T-helper 9 cell (primary cell): Measurements from ENCODE around the gene GTSF1L.

Source experiments
- DNase-seq: peaks from one replicate; pipeline ENCODE4 v3.0.0-alpha.2; 2020

GTSF1L gene

DNA sequence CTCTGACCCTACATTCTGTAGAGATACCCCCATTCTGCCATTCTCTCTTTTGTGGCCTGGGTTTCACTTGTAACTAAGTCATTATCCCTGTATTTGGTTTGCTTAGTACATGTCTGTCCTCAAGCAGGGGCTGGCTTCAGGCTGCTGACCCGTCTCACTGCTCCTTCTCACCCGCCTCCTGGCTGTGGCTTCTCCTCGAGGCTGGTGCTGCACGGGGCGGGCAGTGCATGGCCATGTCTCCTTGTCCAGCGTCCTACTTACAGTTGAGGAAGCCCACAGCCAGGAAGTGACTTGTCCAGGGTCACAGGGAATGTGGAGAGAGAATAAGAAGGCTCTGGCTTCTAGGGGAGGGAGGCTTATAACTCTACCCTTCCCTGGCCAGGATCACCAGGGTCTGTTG lies 11.3 kb downstream of the GTSF1L start:
- DNase-seq: no peak

DNA sequence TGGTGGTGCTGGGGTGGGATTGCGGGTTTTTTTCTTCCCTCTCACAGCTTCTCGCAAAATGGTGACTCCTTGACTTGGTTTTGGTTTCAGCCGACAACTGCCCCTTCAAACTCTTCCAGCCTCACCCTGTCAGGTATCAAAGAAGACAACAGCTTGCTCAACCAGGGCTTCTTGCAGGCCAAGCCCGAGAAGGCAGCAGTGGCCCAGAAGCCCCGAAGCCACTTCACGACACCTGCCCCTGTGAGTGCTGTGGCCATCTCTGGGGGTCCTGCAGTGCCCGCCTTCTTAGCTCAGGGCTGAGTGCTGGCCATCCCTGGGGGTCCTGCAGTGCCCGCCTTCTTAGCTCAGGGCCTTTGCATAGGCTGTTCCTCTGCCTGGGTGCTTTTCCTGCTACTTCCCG lies 11.8 kb downstream of the GTSF1L start:
- DNase-seq: no peak

DNA sequence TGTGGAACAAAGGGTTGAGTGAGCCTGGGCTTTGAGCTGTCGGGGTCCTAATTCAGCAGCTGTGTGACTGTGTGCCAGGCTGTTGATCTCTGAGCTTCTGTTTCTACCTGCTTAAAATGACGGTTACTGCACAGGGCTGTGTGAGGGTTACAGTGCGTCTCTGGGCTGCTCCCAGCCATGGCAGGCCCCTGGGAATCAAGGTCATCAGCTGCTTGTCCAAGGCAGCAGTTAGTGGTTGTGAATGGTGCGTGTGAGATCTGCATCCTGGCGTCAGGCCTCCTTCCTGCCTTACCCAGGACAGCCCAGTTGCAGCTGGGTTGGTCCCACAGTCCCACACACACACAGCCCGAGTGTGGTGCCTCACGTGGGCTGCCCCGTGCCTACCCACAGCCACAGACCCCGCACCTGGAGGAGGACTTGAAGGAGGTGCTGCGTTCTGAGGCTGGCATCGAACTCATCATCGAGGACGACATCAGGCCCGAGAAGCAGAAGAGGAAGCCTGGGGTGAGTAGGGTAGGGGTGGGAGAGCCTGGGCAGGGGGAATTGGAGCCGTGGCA lies 15.6 kb downstream of the GTSF1L start:
- no peak for DNase-seq

DNA sequence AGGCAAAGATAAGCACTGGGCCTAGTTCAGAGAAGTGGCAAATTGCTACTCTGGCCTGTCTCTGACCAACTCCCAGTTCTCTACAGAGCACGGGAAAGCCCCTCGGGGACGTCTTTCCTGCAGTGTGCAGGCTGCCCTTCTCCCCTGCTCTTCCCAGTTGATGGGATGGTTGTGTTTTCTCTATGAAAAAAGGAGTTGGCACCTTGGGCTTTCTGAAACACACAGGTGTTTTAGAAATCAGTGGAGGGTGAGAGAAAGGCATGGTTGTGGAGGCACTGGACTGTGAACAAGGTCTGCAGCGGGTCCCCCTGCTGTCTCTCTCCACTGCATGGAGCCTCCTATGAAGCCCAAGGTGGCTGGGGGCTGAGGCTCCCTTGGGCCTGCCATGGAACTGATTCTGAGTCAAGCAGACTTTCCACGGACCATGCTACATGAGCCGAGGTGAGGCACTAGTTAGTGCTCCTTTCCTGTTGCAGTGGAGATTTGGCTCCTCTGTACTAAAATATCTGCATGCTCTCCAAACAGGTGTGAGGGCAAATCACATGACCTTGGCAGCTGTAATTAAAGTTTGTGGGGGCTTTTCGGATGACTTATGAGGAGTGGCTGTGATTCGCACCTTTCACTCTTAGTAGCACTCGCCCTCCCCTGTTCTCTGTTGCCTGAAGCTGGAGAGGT lies 16.3 kb downstream of the GTSF1L start:
- DNase-seq: no peak

DNA sequence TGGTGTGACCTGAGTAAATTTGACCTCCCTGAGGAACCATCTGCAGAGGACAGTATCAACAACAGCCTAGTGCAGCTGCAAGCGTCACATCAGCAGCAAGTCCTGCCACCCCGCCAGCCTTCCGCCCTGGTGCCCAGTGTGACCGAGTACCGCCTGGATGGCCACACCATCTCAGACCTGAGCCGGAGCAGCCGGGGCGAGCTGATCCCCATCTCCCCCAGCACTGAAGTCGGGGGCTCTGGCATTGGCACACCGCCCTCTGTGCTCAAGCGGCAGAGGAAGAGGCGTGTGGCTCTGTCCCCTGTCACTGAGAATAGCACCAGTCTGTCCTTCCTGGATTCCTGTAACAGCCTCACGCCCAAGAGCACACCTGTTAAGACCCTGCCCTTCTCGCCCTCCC lies 24.3 kb downstream of the GTSF1L start:
- no peak for DNase-seq

DNA sequence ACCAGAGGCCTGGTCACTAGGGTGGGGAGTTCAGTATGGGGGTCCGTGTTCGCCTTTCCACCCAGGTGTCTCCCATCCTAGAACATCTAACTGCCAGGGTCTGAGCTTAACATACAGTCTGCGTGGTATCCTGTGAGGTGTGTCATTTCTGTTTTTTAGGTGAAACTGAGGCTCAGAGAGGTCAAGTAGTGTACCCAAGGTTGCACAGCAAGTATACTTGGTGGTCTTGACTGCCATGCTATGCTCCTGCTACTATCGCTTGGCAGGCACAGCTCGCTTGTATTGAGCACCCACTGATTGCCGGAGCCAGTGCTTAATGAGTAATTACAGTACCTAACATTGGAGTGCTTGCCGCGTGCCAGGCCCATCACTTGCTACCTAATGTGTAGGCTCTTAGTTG lies 26.2 kb downstream of the GTSF1L start:
- no peak for DNase-seq

DNA sequence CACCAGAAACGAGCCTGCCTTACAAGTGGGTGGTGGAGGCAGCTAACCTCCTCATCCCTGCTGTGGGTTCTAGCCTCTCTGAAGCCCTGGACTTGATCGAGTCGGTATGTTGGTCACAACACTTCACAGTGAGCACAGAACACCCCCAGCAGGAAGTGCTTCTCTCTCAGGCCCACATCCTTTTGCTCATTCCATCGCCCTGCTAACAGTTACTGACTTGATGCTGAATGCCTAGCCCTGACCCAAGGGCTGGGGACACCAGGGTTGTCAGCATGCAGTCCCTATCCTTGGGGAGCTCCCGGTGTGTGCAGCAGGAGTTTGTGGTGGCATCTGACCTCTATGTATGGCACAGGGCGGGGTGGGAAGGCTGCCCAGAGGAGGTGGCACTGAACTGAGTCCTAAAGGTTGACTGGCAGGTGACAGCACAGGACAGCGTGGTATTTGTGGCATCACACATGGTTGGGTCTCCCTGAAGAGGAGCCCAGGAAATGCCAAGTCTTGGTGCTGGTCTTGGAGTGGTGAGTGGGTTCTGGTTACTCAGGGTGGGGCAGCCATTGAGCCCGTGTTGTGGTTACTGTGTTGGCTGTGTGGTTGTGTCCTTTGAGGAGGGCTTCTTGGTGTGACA lies 26.7 kb downstream of the GTSF1L start:
- DNase-seq: no peak

DNA sequence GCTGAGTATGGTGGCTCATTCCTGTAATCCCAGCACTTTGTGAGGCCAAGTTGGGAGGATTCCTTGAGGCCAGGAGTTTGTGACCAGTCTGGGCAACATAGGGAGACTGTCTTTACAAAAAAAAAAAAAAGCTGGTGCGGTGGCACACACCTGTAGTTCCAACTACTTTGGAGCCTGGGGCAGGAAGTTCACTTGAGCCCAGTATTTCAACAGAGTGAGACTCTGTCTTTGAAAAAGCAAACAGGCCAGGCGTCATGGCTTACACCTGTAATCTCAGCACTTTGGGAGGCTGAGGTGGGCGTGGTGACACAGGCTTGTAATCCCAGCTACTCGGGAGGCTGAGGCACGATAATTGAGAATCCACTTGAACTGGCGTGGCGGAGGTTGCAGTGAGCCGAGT lies 31.2 kb downstream of the GTSF1L start:
- no peak for DNase-seq

DNA sequence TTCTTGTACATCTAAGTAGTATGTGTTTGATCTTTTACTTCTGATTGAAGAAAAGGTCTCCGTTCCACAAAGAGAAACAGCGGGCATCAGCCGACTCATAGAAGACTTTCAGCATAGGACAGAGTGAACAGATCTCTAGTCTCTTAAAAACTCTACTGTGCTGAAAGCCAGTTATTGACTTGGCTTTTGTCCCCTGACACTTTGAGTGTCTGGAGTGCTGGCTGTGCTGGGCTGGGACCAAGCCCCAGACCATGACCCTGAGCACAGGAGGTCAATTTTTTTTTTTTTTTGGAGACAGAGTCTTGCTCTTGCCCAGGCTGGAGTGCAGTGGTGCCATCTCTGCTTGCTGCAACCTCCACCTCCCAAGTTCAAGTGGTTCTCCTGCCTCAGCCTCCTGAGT lies 32.0 kb downstream of the GTSF1L start:
- no peak for DNase-seq

DNA sequence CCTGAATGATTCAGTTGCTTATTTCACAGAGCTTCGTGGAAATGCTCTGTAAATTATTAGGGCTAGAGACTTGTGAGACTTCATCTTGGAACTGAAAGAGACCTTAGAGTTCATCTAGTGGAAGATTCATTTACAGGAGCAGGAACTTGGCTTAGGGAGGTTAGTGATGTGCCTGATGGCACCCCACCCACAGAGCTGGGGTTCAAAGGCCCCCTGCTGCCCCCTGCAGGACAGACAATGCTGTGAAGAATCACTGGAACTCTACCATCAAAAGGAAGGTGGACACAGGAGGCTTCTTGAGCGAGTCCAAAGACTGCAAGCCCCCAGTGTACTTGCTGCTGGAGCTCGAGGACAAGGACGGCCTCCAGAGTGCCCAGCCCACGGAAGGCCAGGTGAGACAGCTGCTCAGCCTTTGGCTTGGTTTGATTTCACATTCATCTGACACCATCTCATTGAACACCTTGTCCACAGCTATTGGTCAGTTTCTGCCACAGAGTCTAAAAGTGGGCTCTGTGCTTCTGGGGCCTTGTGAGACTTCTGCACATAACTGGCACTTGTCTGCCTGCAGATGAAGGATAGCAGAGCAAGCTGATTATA lies 34.8 kb downstream of the GTSF1L start:
- peak; percentile 20 for DNase-seq

DNA sequence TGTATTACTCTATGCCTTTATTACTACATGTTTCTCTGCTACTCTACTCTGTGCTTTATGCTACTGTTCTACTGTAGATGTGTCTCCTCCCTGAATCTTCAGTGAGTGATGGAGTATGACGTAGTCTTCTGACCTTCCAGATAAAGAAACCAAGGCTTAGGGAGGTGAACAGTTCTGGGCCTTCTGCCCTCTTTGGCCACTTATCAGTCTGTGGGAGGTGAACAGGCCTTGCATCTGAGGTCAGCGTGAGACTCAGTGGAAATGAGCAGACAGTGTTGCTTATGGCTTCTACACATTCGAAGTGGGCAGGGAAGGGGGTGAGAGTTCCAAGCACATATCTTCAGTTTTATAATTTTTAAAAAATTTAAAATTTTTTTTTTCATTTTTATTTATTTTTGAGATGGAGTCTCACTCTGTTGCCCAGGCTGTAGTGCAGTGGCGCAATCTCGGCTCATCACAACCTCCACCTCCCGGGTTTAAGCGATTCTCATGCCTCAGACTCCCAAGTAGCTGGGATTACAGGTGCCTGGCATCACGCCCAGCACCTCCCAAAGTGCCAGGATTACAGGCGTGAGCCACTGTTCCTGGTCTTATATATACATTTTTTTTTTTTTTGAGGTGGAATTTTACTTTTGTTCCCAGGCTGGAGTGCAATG lies 35.7 kb downstream of the GTSF1L start:
- no peak for DNase-seq

DNA sequence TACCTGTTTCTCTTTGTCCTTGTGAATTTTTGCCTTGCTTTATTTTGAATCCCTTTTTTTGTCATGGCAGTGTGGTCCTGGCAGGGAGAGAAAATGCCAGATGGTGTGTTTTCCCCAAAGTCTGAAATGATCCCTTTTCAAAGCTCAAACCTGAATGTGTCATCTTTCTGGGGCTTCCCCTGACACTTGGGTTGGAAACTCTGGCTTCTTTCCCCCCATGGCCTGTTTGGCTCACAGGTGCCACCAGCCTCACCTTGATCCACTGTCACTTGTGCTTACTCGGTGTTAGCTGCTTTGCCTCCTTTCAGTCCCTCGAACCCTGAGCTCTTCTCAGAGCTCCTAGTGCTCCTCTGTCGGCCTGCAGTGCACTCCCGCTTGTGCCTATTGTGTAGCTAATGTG lies 37.6 kb downstream of the GTSF1L start:
- DNase-seq: no peak

DNA sequence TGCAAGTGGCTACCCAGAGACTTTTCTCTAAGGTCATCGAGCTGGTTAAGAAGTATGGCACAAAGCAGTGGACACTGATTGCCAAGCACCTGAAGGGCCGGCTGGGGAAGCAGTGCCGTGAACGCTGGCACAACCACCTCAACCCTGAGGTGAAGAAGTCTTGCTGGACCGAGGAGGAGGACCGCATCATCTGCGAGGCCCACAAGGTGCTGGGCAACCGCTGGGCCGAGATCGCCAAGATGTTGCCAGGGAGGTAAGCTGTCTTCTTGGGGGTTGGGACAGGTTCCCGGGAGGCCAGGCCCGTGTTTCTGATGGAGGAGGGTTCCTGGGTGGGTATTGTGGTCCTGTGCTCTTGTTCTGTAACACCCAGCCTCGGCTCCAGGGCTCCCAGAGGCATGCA lies 40.0 kb downstream of the GTSF1L start:
- no peak for DNase-seq

DNA sequence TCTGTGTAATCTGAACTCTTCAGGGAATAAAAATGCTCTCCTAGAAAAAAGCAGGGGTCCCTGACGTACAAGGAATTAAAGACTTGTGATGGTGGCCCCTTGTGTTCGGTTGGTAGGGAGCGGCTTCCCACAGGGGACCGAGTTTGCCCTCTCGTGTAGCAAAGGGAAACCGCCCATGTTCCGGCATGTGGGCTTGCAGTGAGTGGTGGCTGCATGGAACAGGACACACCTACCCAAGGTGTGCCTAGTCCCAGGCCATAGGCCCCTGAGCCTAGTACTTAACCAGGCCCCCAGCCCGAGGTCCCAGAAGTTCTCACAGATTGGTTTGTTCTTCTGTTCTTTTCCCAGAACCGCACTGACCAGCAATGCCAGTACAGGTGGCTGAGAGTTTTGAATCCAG lies 44.4 kb downstream of the GTSF1L start:
- no peak for DNase-seq

DNA sequence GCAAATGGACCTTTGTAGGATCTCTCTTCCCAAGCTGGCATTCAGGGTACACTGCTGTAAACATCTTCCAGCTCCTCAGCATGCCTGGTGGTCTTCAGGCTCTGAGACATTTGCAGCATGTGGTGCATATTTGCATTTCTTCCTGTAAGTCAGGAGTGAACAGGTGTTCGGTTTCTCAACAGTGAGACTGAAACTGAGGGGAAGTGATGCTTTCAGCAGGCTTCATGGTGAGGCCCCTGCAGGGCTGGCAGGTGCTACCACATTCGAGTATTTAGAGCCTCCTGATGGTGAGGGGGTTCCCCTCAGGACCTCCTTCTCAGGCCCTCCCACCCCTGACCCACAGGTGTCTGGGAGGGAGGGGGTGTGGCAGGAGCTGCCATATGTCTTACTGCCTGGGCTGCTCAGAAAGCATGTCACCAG lies 44.8 kb downstream of the GTSF1L start:
- DNase-seq: no peak

DNA sequence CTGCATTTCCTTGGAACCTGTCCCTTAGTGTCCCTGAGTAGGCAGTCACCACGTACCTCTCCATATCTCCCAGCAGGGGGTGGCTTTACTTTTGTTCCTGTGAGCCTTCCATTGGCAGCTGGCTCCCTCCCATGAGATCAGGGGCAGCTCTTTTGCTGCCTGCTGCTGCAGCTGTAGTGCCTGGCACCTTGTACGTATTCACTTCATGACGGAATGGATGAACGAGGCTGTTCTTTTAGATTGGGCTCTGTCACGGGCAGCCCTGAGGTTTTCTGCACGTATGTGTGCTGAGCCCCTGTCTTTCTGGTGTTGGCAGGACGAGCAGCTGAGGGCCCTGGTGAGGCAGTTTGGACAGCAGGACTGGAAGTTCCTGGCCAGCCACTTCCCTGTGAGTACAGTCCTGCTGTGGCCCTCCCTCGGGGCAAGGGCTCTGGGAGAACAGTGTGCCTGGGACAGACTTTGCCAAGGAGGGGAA lies 45.3 kb downstream of the GTSF1L start:
- DNase-seq: no peak

DNA sequence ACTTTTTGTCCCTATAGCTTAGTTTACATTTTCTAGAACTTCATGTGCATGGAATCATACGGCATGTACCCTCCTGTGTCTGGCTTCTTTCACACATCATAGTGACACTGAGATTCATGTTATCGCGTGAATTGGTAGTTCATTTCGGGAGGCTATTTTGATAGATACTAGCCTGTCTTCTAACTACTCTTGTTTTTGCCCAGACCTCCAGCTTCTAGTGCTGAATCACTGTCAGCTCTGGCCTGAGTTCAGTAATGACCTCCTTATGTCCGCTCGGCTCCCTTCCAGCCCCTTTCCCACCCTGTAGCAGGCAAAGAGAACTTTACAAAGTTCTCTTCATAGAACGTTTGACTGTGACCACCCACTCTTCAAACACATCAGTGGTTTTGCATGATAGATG lies 45.8 kb downstream of the GTSF1L start:
- DNase-seq: no peak

DNA sequence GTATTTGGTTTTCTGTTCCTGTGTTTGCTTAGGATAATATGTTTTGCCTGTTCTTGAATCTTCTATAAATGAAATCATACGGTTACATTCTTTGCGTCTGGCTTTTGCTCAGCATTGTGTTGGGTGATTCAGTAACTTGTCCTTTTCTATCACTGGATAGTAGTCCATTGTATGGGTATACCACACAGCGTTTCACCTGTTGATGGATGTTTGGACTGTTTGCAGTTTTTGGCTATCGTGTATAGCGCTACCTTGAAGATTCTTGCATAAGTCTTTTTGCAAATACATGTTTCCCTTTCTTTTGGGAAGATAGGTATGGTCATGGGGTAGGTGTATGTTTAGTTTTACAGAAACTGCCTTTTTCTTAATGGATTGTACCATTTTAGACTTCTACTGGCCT lies 50.4 kb downstream of the GTSF1L start:
- DNase-seq: no peak
